Bronchial epithelial cell (primary cell): ENCODE results near the gene C2orf15. TPM values are rescaled to one million over a fixed set of nuclear protein-coding genes. Genes with fewer than 3 reads are reported as not detected.
"Not testable (repeated sequence)": the region's sequence is repeated elsewhere in the genome, so short reads cannot be mapped to it uniquely, and the experiment has no call there.

ENCODE experiments used
- DNase-seq: peaks from one replicate; pipeline ENCODE4 v3.0.0-alpha.2; 2010; ENCODE audit warnings: low read depth
- FAIRE-seq: peaks from 2 replicates; lab custom pipeline; 2011; peaks lifted over from hg19 to GRCh38; lab: Jason Lieb, UNC
- H3K27me3 ChIP-seq: 2 replicates; pipeline ENCODE4 v1.5.1; 2011; ENCODE audit warnings: low read length; ENCODE audit not compliant: control insufficient read depth, insufficient read depth
- H3K36me3 ChIP-seq: 2 replicates; pipeline ENCODE4 v1.5.1; 2011; ENCODE audit warnings: low read length; ENCODE audit not compliant: control insufficient read depth, insufficient read depth
- H3K4me3 ChIP-seq: 2 replicates; pipeline ENCODE4 v1.5.1; 2011; ENCODE audit warnings: mild to moderate bottlenecking, low read depth, low read length, control low read depth
- CTCF ChIP-seq: IDR thresholded peaks from 2 replicates; pipeline ENCODE4 v1.5.1; 2011; ENCODE audit warnings: mild to moderate bottlenecking, moderate library complexity, low read length, control low read depth, inconsistent platforms; ENCODE audit not compliant: insufficient read depth, severe bottlenecking
- total RNA-seq: library from RNA; depleted of rRNA; stranded (reverse); fragments of >200 nt; gene quantifications from 2 replicates; pipeline ENCODE4 v1.2.1, GENCODE V29; 2014

The C2orf15 gene
- total RNA-seq, 1 donor from 2014 or later: 1.1 TPM

GRCh38 chr2:99111236-99111635 lies 30.3 kb upstream of the C2orf15 start:
- TF ChIP-seq CTCF: no peak
- FAIRE-seq (no peak), DNase-seq (peak; percentile 6)
- no peak overlapping the region for H3K4me3 ChIP-seq
- no peaks in the 10 kb centered on the region for H3K27me3 ChIP-seq
- H3K36me3 ChIP-seq: no peaks in the 10 kb centered on the region

GRCh38 chr2:99111945-99112344 lies 29.6 kb upstream of the C2orf15 start:
- Histone ChIP-seq H3K27me3 (no peaks in the 10 kb centered on the region), H3K4me3 (no peak overlapping the region), H3K36me3 (no peaks in the 10 kb centered on the region)
- no peak for TF ChIP-seq CTCF
- DNase-seq (no peak), FAIRE-seq (no peak)

- no peak for TF ChIP-seq CTCF
- Histone ChIP-seq H3K4me3 (no peak overlapping the region), H3K27me3 (no peaks in the 10 kb centered on the region), H3K36me3 (no peaks in the 10 kb centered on the region)
- FAIRE-seq (no peak), DNase-seq (no peak)
Measured at GRCh38 chr2:99112617-99113016, 28.9 kb upstream of the C2orf15 start.

GRCh38 chr2:99127981-99128380 lies 13.5 kb upstream of the C2orf15 start:
- Histone ChIP-seq H3K36me3 (no peaks in the 10 kb centered on the region), H3K4me3 (no peak overlapping the region), H3K27me3 (no peaks in the 10 kb centered on the region)
- FAIRE-seq (peak; percentile 28), DNase-seq (no peak)
- TF ChIP-seq CTCF: no peak

- not testable (repeated sequence) for H3K4me3 ChIP-seq, H3K27me3 ChIP-seq, DNase-seq, H3K36me3 ChIP-seq, FAIRE-seq
Measured at GRCh38 chr2:99135044-99135556, 6.4 kb upstream of the C2orf15 start.

- peak; percentile 17 for DNase-seq
- Histone ChIP-seq H3K36me3 (no peaks in the 10 kb centered on the region), H3K27me3 (no peaks in the 10 kb centered on the region), H3K4me3 (no peak overlapping the region)
- no peak for TF ChIP-seq CTCF
- no peak for FAIRE-seq
Measured at GRCh38 chr2:99139003-99139402, 2.5 kb upstream of the C2orf15 start.
